ENCODE measurements around the gene POLRMT.
A peak's percentile ranks its signal among the peaks of the same experiment; 100 is the strongest.

The POLRMT gene

GRCh38 chr19:640606-641189 lies 7.4 kb upstream of the POLRMT start:
- no peak overlapping the region for H3K4me3 ChIP-seq (ENCODE audit: control insufficient read depth, low read depth, low read length)
- TF ChIP-seq CTCF (IDR thresholded peaks at IDR 0.05; ENCODE audit: control insufficient read depth, insufficient read depth, low read depth, low read length, missing control alignments) = no peak
- no peak for DNase-seq (ENCODE audit: low read depth)

GRCh38 chr19:640161-640558 lies 6.8 kb upstream of the POLRMT start:
- DNase-seq (ENCODE audit: low read depth) = no peak
- TF ChIP-seq CTCF (IDR thresholded peaks at IDR 0.05; ENCODE audit: control insufficient read depth, insufficient read depth, low read depth, low read length, missing control alignments) = no peak
- no peak overlapping the region for H3K4me3 ChIP-seq (ENCODE audit: control insufficient read depth, low read depth, low read length)

- DNase-seq (ENCODE audit: low read depth) = no peak
- TF ChIP-seq CTCF (IDR thresholded peaks at IDR 0.05; ENCODE audit: control insufficient read depth, insufficient read depth, low read depth, low read length, missing control alignments) = no peak
- H3K4me3 ChIP-seq (ENCODE audit: control insufficient read depth, low read depth, low read length) = peak within 1 kb of the TSS; percentile 54
These were observed 6.2 kb upstream of the POLRMT start, which contains the start of gene FGF22 for GRCh38 chr19:639253-640160. Gene FGF22 (plus strand): TSS chr19:639879. CDS start chr19:639926, 47 bp downstream.

- peak overlapping the region; percentile 54 for H3K4me3 ChIP-seq (ENCODE audit: control insufficient read depth, low read depth, low read length)
- no peak for DNase-seq (ENCODE audit: low read depth)
- TF ChIP-seq CTCF (IDR thresholded peaks at IDR 0.05; ENCODE audit: control insufficient read depth, insufficient read depth, low read depth, low read length, missing control alignments) = no peak
These were observed 5.5 kb upstream of the POLRMT start for GRCh38 chr19:638906-639252.

- no peak for DNase-seq (ENCODE audit: low read depth)
- no peak overlapping the region for H3K4me3 ChIP-seq (ENCODE audit: control insufficient read depth, low read depth, low read length)
- TF ChIP-seq CTCF (IDR thresholded peaks at IDR 0.05; ENCODE audit: control insufficient read depth, insufficient read depth, low read depth, low read length, missing control alignments) = no peak
These were observed 1.8 kb upstream of the POLRMT start for GRCh38 chr19:634975-635652.

GRCh38 chr19:633786-634639 lies 676 bp upstream of the POLRMT start:
- DNase-seq (ENCODE audit: low read depth) = no peak
- no peak for TF ChIP-seq CTCF (IDR thresholded peaks at IDR 0.05; ENCODE audit: control insufficient read depth, insufficient read depth, low read depth, low read length, missing control alignments)

More at GRCh38 chr19:633786-634639, 676 bp upstream of the POLRMT start:
- peak overlapping the region; percentile 64 for H3K4me3 ChIP-seq (ENCODE audit: control insufficient read depth, low read depth, low read length)

Data from AG09309 (cell line).